Fibroblast of lung (primary cell): Measurements from ENCODE around the gene TAF10. TPM values are rescaled to one million over a fixed set of nuclear protein-coding genes. Genes with fewer than 3 reads are reported as not detected.

Experiments used
- DNase-seq, 2 donors: peaks; one replicate each; pipeline versions ENCODE4 v3.0.0 to v3.0.0-alpha.2; 2010; ENCODE audit warnings: low read depth in 2 of 2
- H2AFZ ChIP-seq: 2 replicates; pipeline ENCODE4 v1.5.1; 2012; ENCODE audit warnings: low read length, control low read depth, inconsistent platforms
- H3K27ac ChIP-seq: 2 replicates; pipeline ENCODE4 v1.5.1; 2011; ENCODE audit warnings: low read length, control low read depth; ENCODE audit not compliant: insufficient read depth
- H3K27me3 ChIP-seq: 2 replicates; pipeline ENCODE4 v1.5.1; 2011; ENCODE audit warnings: mild to moderate bottlenecking, low read length; ENCODE audit not compliant: control insufficient read depth, insufficient read depth
- H3K36me3 ChIP-seq: 2 replicates; pipeline ENCODE4 v1.5.1; 2011; ENCODE audit warnings: low read length; ENCODE audit not compliant: control insufficient read depth, insufficient read depth
- H3K4me1 ChIP-seq: 2 replicates; pipeline ENCODE4 v1.5.1; 2011; ENCODE audit warnings: low read length; ENCODE audit not compliant: control insufficient read depth, insufficient read depth; ENCODE audit errors: extremely low read depth
- H3K4me2 ChIP-seq: 2 replicates; pipeline ENCODE4 v1.5.1; 2011; ENCODE audit warnings: low read length, control low read depth; ENCODE audit not compliant: insufficient read depth; ENCODE audit errors: extremely low read depth
- H3K4me3 ChIP-seq, 4 experiments: fragments of 200-600 bp in 1 of 4; sonication (generic) in 1 of 4; replicated peaks in 1 of 4; 2 replicates each; pipeline ENCODE4 v1.5.1; 2011 to 2016; ENCODE audit warnings: low read length in 4 of 4, low read depth in 3 of 4, mild to moderate bottlenecking in 3 of 4, control low read depth in 2 of 4, inconsistent platforms in 1 of 4, mixed read lengths in 1 of 4; ENCODE audit not compliant: insufficient read depth in 1 of 4; ENCODE audit errors: control extremely low read depth in 1 of 4
- H3K79me2 ChIP-seq: 2 replicates; pipeline ENCODE4 v1.5.1; 2012; ENCODE audit warnings: mild to moderate bottlenecking, low read length, inconsistent platforms; ENCODE audit not compliant: control insufficient read depth, insufficient read depth
- H3K9ac ChIP-seq: 2 replicates; pipeline ENCODE4 v1.5.1; 2011; ENCODE audit warnings: mild to moderate bottlenecking, low read length, control low read depth; ENCODE audit not compliant: insufficient read depth
- H3K9me3 ChIP-seq: 2 replicates; pipeline ENCODE4 v1.5.1; 2012; ENCODE audit warnings: low read depth, low read length; ENCODE audit not compliant: control insufficient read depth, insufficient read depth
- H4K20me1 ChIP-seq: 2 replicates; pipeline ENCODE4 v1.5.1; 2011; ENCODE audit warnings: low read length; ENCODE audit not compliant: control insufficient read depth, insufficient read depth; ENCODE audit errors: extremely low read depth
- CTCF ChIP-seq, 2 donors: IDR thresholded peaks in 1 of 2; conservative IDR thresholded peaks in 1 of 2; 1 replicate in 1 of 2; 2 replicates in 1 of 2; pipeline ENCODE4 v1.5.1; 2011 to 2012; ENCODE audit warnings: low read length in 2 of 2, control low read depth in 1 of 2, inconsistent platforms in 1 of 2, low read depth in 1 of 2, mild to moderate bottlenecking in 1 of 2
- EZH2 ChIP-seq: IDR thresholded peaks from 2 replicates; pipeline ENCODE4 v1.5.1; 2012; ENCODE audit warnings: low read length, control low read depth, mild to moderate bottlenecking; ENCODE audit errors: missing control alignments
- polyA plus RNA-seq, 2 donors: library from polyadenylated mRNA; depleted of rRNA in 1 of 2; stranded (reverse) in 1 of 2; unstranded in 1 of 2; fragments of >200 nt; gene quantifications; 2 replicates each; pipeline ENCODE4 v1.2.1, GENCODE V29; 2011 to 2012; ENCODE audit warnings: missing spikeins in 1 of 2
- total RNA-seq: library from RNA; depleted of rRNA; stranded (reverse); fragments of >200 nt; gene quantifications from 2 replicates; pipeline ENCODE4 v1.2.1, GENCODE V29; 2014

Gene TAF10
- total and polyA plus RNA-seq, 2 donors (not counting 1 experiment from before 2014, with no cell fraction given): 77.8 to 142 TPM

GRCh38 chr11:6631361-6631890 lies 19.4 kb upstream of the TAF10 start:
- no peak for DNase-seq
- Histone ChIP-seq H3K4me2 (no peak overlapping the region), H3K4me1 (peaks cover 7% of the 10 kb centered on the region), H4K20me1 (no peaks in the 10 kb centered on the region), H3K36me3 (no peaks in the 10 kb centered on the region), H3K9ac (no peak overlapping the region), H3K27ac (no peak overlapping the region), H3K27me3 (no peaks in the 10 kb centered on the region), H3K9me3 (no peaks in the 10 kb centered on the region), H3K4me3 (no peak overlapping the region), H3K79me2 (no peaks in the 10 kb centered on the region), H2AFZ (no peak overlapping the region)
- no peak for TF ChIP-seq EZH2
- TF ChIP-seq CTCF (conservative IDR thresholded peaks at IDR 0.05 in 1 of 2, IDR thresholded peaks at IDR 0.05 in 1 of 2; ENCODE audit: low read depth in 1 of 2, low read length in 2 of 2): no peak

- Histone ChIP-seq H3K9ac (no peak overlapping the region), H4K20me1 (no peaks in the 10 kb centered on the region), H3K27ac (no peak overlapping the region), H3K79me2 (no peaks in the 10 kb centered on the region), H3K9me3 (no peaks in the 10 kb centered on the region), H3K27me3 (no peaks in the 10 kb centered on the region), H3K4me1 (peaks cover 4% of the 10 kb centered on the region), H2AFZ (no peak overlapping the region), H3K4me3 (no peak overlapping the region), H3K4me2 (no peak overlapping the region), H3K36me3 (no peaks in the 10 kb centered on the region)
- TF ChIP-seq EZH2 (no peak), CTCF (conservative IDR thresholded peaks at IDR 0.05 in 1 of 2, IDR thresholded peaks at IDR 0.05 in 1 of 2; ENCODE audit: low read depth in 1 of 2, low read length in 2 of 2) (no peak)
- DNase-seq: no peak
Observed at GRCh38 chr11:6630632-6631291, 18.7 kb upstream of the TAF10 start.

- Histone ChIP-seq H2AFZ (no peak overlapping the region), H3K4me2 (no peak overlapping the region), H3K4me1 (no peaks in the 10 kb centered on the region), H3K4me3 (no peak overlapping the region), H3K9me3 (no peaks in the 10 kb centered on the region), H4K20me1 (no peaks in the 10 kb centered on the region), H3K27me3 (no peaks in the 10 kb centered on the region), H3K9ac (no peak overlapping the region), H3K27ac (no peak overlapping the region), H3K36me3 (no peaks in the 10 kb centered on the region), H3K79me2 (no peaks in the 10 kb centered on the region)
- no peak for TF ChIP-seq CTCF (conservative IDR thresholded peaks at IDR 0.05 in 1 of 2, IDR thresholded peaks at IDR 0.05 in 1 of 2; ENCODE audit: low read depth in 1 of 2, low read length in 2 of 2)
- TF ChIP-seq EZH2: no peak
- no peak for DNase-seq
Observed at GRCh38 chr11:6629892-6630631, 18.0 kb upstream of the TAF10 start.
